HG03460 (cell line): Measurements from ENCODE around the gene SCN3B.

Experiments used
- ATAC-seq: cut with Tn5 transposase; IDR thresholded peaks from one replicate; pipeline ENCODE4 v1.9.1; 2021; ENCODE audit not compliant: unreplicated experiment

SCN3B gene

GRCh38 chr11:123601743-123602142 lies 52.7 kb downstream of the SCN3B start:
- no peak for ATAC-seq

DNA sequence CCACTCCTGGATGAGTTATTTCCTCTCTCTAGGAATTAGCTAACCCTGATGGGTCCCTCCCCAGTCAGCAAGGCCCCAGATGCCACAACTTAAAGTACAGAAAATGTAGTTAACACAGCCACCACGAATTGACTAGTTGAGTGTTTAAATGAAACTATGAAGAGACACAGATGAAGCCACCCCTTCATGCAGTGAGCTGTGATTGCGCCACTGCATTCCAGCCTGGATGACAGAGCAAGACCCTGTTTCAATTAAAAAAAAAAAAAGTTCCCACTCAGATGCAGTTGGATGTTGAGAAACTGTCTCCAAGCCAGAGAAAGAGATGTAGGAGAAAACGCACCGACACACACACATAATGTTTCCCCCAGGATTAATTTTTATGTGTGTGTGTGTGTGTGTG lies 53.3 kb downstream of the SCN3B start:
- no peak for ATAC-seq

DNA sequence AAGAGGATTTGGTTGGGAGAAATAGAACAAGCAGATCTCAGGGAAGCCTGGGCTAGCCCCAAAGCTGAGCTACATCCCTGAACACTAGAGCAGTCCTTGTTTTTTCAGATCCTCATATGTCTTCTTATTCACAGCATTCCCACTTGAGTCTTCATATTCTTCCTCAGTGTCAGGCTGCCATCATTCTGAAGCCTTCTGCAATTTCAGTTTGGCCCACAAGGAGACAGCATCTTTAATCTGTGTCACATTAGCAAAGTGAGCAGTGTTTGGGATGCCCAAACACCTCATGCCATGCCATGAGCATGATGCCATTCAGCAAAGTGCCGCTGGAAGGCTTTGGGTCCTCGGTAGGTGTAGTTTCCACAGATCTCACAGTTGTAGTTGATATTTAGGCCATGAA lies 56.6 kb downstream of the SCN3B start:
- ATAC-seq = no peak

DNA sequence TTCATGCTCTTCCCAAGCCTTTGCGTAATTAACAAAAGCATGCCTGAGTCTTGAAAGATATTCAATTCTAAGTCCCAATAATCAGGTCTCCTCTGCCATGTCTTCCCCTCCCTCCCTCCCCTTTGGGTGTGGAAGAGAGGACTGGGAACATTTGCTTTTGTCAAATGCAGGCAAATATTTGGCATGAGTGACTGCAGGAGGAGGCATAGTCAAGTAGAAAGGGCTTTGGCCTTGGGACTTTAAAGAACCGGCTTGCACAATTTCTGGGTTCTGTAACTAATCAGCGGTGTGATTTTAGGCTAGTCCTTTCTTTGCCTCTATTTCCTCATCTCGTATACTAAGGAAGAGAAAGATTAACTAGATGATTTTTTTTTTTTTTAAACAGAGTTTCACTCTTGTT lies 59.5 kb downstream of the SCN3B start:
- ATAC-seq = no peak

GRCh38 chr11:123594188-123594901 lies 60.1 kb downstream of the SCN3B start:
- no peak for ATAC-seq

DNA sequence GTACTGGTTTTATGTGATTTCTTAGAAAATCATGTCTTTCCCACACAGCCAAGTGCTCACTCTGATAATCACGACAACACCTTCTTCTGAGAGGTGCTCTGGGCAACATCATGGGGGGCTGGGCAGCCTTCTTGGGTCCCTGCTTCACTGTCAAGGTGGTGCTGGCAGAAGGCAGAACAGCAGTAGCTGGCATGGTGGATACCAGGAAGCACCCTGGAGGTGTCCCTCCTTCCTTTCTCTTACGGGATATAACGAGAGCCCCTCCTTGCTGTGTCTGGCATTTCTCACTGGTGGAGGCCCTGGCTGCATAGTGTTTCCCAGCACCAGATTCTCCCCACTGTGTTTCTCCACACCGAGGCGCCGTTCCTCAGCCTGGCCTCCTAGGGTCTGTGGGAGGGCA lies 60.9 kb downstream of the SCN3B start:
- no peak for ATAC-seq

- ATAC-seq = no peak
Measured at GRCh38 chr11:123590296-123590912, 64.0 kb downstream of the SCN3B start.

- no peak for ATAC-seq
Measured at GRCh38 chr11:123588864-123589262, 65.6 kb downstream of the SCN3B start.

DNA sequence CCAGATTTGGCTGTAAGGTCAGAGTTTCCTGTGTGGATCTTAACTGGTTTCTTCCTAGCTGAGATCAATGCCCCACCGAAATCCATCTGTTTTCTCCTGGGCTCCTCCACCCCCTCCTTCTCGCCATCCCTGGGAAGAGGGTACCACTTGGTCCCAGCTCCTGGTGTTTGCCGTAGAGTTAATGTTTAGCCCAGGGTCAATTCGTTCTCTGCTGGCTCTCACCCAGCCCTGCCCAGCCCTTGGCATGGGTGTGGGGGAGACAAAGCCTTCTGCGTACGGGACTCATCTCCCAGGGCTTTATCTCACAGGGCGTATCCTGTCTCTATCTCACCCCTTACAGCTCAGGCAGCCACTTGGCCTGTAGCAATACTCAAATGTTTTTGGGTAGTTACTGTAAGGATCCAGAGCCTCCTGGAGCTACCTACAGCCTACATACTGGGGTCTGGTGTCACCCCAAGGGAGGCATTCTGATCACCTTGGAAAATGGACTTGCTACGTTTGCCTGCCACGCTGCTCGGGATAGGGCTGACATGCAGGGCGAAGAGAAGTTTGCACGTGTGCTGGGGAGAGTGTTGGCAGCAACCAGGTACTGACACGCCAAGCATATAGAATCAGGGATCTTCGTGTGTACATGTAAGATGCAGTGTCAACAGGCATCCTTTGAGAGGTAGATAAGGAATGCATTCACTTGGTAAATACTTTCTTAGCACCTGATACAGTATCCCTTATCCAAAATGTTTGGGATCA lies 66.1 kb downstream of the SCN3B start:
- ATAC-seq = no peak

- no peak for ATAC-seq
Measured at GRCh38 chr11:123587559-123587958, 66.9 kb downstream of the SCN3B start.

- no peak for ATAC-seq
Measured at GRCh38 chr11:123587044-123587443, 67.4 kb downstream of the SCN3B start.

DNA sequence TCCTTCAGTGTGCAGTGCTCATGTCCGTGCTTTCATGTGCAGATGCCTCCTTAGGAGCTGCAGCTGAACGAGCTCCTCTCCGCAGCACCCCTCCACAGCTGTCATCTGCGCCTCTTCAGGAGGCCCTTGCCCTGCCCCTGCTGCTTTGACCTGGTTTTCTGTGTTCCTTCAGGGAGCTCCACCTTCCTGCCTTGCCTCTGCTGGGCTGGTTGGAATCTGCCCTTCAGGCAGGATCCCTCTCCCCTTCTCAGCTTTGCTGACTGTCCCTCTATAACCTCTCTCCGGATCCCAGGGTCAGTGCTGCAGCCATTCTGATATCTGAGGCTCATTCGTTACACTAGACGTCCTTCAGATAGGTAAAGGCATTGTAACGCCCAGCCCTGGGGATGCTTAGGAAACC lies 67.9 kb downstream of the SCN3B start:
- no peak for ATAC-seq

GRCh38 chr11:123585706-123586105 lies 68.7 kb downstream of the SCN3B start:
- no peak for ATAC-seq

DNA sequence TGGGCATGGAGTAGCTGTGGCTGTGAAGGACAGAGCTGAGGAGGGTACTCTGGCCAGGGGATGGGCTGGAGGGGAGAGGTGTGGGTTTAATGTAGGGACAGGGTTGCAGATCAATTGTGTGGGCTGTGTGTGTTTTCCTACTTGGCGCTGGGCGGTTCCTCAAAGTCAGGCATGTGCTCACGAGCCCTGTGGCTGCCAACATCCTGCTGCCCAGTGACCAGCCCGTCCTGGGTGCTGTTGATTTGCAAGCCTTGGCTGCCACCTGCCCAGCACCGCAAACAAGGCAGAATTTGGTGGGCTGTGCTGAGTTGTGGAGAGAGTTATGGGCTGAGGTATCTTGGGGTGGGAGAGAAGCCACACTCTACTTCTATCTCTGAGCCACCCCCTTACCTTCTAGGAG lies 69.2 kb downstream of the SCN3B start:
- no peak for ATAC-seq

DNA sequence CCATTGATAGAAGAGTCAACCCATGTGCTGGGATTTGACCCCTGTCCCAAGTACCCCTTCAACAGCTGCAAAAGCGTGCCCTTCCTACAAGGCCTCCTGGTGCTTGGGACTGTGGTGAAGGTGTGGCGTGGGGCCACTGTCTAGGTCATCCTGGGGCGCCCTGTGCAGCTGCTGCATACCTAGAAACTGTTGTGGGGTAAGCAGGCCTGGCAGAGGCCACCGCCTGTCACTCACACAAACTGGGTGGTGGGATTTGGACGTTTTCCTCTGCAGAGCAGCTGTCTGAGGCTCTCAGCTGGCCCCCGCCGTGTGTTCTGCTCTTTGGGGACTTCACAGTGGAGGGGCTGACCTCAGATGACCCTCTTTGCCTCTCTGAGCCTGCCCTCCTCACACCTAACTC lies 69.7 kb downstream of the SCN3B start:
- no peak for ATAC-seq

DNA sequence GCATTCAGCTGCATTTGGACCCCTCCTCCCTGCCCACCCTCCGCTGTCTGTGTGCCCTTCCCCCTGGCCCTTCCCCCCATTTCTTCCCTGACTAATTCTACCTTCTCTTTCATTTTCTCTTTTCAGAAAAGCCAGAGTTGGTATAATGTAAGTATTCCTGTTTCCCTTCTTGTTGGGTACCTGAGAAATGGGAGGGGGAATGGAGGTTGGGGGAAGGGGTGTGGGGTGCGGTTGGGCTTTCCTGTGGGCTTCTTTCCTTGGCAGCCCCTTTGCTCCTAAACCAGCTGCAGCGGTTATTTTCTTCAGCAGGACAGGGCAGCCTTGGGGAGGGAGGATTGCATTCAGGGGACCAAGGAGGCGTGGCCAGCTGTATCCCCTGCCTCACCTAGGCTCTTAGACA lies 70.2 kb downstream of the SCN3B start:
- ATAC-seq = no peak

- ATAC-seq = no peak
Measured at GRCh38 chr11:123582992-123583504, 71.4 kb downstream of the SCN3B start.

DNA sequence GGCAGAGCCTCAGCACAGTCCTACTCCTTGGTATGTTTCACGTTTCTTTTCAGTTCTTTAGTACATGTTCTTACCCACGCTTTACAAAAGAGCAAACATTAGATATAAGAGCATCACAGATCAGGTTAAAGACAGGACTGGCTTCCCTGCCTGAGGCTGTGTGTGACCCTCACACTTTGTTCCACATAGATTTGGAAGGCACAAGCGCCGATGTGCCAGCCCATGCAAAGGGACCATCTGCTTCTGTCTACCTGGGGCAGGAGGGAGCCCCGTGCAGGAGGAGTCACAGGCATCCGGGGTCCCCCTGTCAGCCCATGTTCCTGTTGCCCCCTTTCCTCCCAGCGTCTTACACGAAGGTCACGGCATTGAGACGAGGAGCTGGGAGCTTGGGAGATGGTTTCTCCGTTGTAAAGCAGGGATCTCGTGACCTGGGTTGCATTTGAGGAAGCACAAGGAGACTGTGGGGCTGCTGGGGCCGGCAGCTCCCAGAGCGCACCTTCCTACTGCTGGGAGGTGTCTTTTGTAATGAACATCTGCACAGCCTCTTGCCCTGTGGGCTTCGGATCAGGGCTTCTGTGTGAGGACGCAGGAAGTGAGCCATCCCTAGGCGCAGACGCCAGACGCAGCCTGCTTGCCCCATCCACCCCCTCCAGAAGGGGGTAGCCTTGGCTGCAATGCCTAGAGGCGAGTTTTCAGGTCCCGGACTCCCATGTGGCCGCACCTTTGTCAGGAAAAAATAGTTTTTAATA lies 72.6 kb downstream of the SCN3B start:
- ATAC-seq = no peak

DNA sequence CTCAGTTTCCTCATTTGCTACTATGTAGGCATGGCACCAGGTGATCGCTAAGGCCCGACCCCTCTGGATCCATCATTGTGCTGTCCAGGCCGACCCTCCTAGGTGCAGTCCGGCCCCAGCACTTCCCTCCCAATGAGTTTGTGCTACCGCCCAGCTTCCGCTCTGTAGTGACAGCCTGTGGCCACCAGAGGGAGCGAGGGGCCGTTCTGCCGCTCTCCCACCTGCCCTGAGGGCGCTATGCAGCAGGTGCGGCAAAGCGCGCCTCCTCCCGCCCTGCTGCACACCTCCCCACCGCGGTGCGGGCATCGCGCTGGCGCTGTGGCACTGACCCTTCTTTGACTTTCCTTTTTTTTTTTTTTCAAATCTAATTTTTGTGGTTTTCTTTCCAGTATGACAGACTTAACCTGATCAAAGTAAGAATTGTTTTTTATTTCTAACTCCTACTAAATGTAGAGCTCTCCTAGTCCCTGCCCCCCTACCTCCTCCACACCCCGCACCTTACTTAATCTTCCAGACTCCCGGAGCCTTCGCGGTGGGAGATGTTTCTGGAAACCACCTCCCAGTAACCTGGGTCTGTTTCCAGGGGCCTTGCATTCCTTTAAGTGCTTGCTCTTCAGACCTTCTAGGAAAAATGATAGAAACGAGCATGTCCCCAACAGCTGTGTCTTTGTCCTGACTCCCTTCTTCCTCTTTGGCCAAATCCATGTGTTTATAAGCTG lies 73.7 kb downstream of the SCN3B start:
- peak; percentile 83 for ATAC-seq

DNA sequence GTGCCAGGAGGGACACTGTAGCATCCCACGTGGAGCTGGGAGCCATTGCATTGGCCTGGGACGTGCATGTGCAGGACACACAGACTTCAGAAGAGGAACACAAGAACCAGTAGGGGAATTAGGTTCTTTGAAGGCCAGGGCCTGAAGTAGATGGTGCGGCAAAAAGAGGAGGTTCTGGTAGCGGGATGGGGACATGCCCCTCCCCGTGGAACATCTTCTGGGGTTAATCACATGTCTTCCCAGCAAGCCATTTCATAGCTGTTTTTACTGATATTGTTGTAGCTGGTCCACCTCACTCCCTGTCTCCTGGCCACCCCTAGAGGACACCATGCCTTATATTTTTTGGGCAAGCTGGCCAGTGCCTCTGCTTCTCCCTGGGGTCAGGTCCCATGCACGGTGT lies 74.3 kb downstream of the SCN3B start:
- ATAC-seq = no peak

GRCh38 chr11:123579482-123579812 lies 75.0 kb downstream of the SCN3B start:
- ATAC-seq = no peak
